ENCODE measurements around the gene TIMP4. TPM values are rescaled to one million over a fixed set of nuclear protein-coding genes. Genes with fewer than 3 reads are reported as not detected.

Gene TIMP4
- total and polyA plus RNA-seq, 2 donors (not counting 1 experiment from before 2014, with no cell fraction given) = not detected

GRCh38 chr3:12115104-12115503 lies 43.6 kb downstream of the TIMP4 start:
- intact Hi-C loops (cut with micrococcal nuclease) = no loop called here
- H4K20me1 ChIP-seq (ENCODE audit: control insufficient read depth, insufficient read depth, low read length, poor library complexity, severe bottlenecking) = no peaks in the 10 kb centered on the region
- ATAC-seq (ENCODE audit: low read depth) (no peak), DNase-seq (no peak)
- 100% methylated on average over 1 of the region's 3 CpGs for WGBS (ENCODE audit: insufficient coverage)
- H3K4me1 ChIP-seq (ENCODE audit: control insufficient read depth in 2 of 2, insufficient read depth in 2 of 2, low read length in 2 of 2) = peaks cover under 1% of the 10 kb centered on the region in 2 donors
- H3K4me2 ChIP-seq (replicated peaks; ENCODE audit: low read depth, low read length, poor library complexity, severe bottlenecking) = no peak overlapping the region
- TF ChIP-seq CTCF (IDR thresholded peaks at IDR 0.05) (no peak), EZH2 (IDR thresholded peaks at IDR 0.05; ENCODE audit: borderline replicate concordance, insufficient read depth, low read depth, low read length, poor library complexity, severe bottlenecking) (no peak)
- POLR2A ChIA-PET = no interaction called here
- H3K9ac ChIP-seq (ENCODE audit: low read length) = no peak overlapping the region
- H3K9me3 Mint-ChIP-seq (ENCODE audit: insufficient read depth) = peaks cover 12% of the 10 kb centered on the region
- peaks cover 18% of the 10 kb centered on the region for H3K27me3 Mint-ChIP-seq
- no peak overlapping the region for H3K27ac ChIP-seq (ENCODE audit: low read length in 2 of 2)
- H3K9me3 ChIP-seq (ENCODE audit: control extremely low read depth in 1 of 3, control insufficient read depth in 2 of 3, insufficient read depth in 1 of 3, low read length in 2 of 3) = peaks cover 0 to 5% (median 2%) of the 10 kb centered on the region in 3 donors
- peaks cover 0 to 6% (median 2%) of the 10 kb centered on the region in 4 experiments for H3K27me3 ChIP-seq (replicated peaks in 1 of 4; ENCODE audit: control extremely low read depth in 1 of 4, control insufficient read depth in 3 of 4, insufficient read depth in 4 of 4, low read length in 3 of 4)
- H3K4me3 Mint-ChIP-seq = no peak overlapping the region
- H3K4me1 Mint-ChIP-seq = peaks cover 2% of the 10 kb centered on the region
- no peak overlapping the region for H3K27ac Mint-ChIP-seq
- H2AFZ ChIP-seq (ENCODE audit: insufficient read depth, low read depth, low read length, poor library complexity, severe bottlenecking) = no peak overlapping the region
- CTCF ChIA-PET = no interaction called here
- no peaks in the 10 kb centered on the region for H3K79me2 ChIP-seq (ENCODE audit: control insufficient read depth, insufficient read depth, low read length)
- H3K4me3 ChIP-seq (ENCODE audit: control extremely low read depth in 1 of 5, extremely low read depth in 1 of 5, insufficient read depth in 1 of 5, low read depth in 2 of 5, low read length in 4 of 5) = no peak overlapping the region
- H3K36me3 ChIP-seq (replicated peaks in 1 of 2; ENCODE audit: control extremely low read depth in 1 of 2, control insufficient read depth in 1 of 2, extremely low read depth in 1 of 2, insufficient read depth in 2 of 2, low read length in 1 of 2) = no peaks in the 10 kb centered on the region

- no peak for DNase-seq
- peaks cover 0 to 6% (median 2%) of the 10 kb centered on the region in 3 donors for H3K9me3 ChIP-seq (ENCODE audit: control extremely low read depth in 1 of 3, control insufficient read depth in 2 of 3, insufficient read depth in 1 of 3, low read length in 2 of 3)
- no peak overlapping the region for H3K27ac ChIP-seq (ENCODE audit: low read length in 2 of 2)
- H3K27ac Mint-ChIP-seq = no peak overlapping the region
- H2AFZ ChIP-seq (ENCODE audit: insufficient read depth, low read depth, low read length, poor library complexity, severe bottlenecking) = no peak overlapping the region
- no peaks in the 10 kb centered on the region for H3K4me1 ChIP-seq (ENCODE audit: control insufficient read depth in 2 of 2, insufficient read depth in 2 of 2, low read length in 2 of 2)
- H3K4me3 Mint-ChIP-seq = no peak overlapping the region
- peaks cover 0 to 6% (median 2%) of the 10 kb centered on the region in 4 experiments for H3K27me3 ChIP-seq (replicated peaks in 1 of 4; ENCODE audit: control extremely low read depth in 1 of 4, control insufficient read depth in 3 of 4, insufficient read depth in 4 of 4, low read length in 3 of 4)
- H3K36me3 ChIP-seq (replicated peaks in 1 of 2; ENCODE audit: control extremely low read depth in 1 of 2, control insufficient read depth in 1 of 2, extremely low read depth in 1 of 2, insufficient read depth in 2 of 2, low read length in 1 of 2) = no peaks in the 10 kb centered on the region
- no peak overlapping the region for H3K4me3 ChIP-seq (ENCODE audit: control extremely low read depth in 1 of 5, extremely low read depth in 1 of 5, insufficient read depth in 1 of 5, low read depth in 2 of 5, low read length in 4 of 5)
- ChIA-PET CTCF (interaction anchor here (0.8 kb wide), 1 partner anchor 21 kb away, joined by 3 read pairs; no protein-coding TSS in a partner anchor), POLR2A (no interaction called here)
- H3K9me3 Mint-ChIP-seq (ENCODE audit: insufficient read depth) = peaks cover 12% of the 10 kb centered on the region
- intact Hi-C loops (cut with micrococcal nuclease) = no loop called here
- TF ChIP-seq EZH2 (IDR thresholded peaks at IDR 0.05; ENCODE audit: borderline replicate concordance, insufficient read depth, low read depth, low read length, poor library complexity, severe bottlenecking) = no peak
- TF ChIP-seq CTCF (IDR thresholded peaks at IDR 0.05) = no peak
- H3K4me2 ChIP-seq (replicated peaks; ENCODE audit: low read depth, low read length, poor library complexity, severe bottlenecking) = no peak overlapping the region
- peaks cover 21% of the 10 kb centered on the region for H3K27me3 Mint-ChIP-seq
- no peaks in the 10 kb centered on the region for H3K4me1 Mint-ChIP-seq
- H3K9ac ChIP-seq (ENCODE audit: low read length) = no peak overlapping the region
- no peak for ATAC-seq (ENCODE audit: low read depth)
- H3K79me2 ChIP-seq (ENCODE audit: control insufficient read depth, insufficient read depth, low read length) = no peaks in the 10 kb centered on the region
- no peaks in the 10 kb centered on the region for H4K20me1 ChIP-seq (ENCODE audit: control insufficient read depth, insufficient read depth, low read length, poor library complexity, severe bottlenecking)
Measured at GRCh38 chr3:12114251-12114650, 44.5 kb downstream of the TIMP4 start.
